GM21367 (cell line): ENCODE data around the gene SMARCA2.
A peak's percentile ranks its signal among the peaks of the same experiment; 100 is the strongest.

Source experiments
- ATAC-seq: cut with Tn5 transposase; IDR thresholded peaks from one replicate; pipeline ENCODE4 v1.9.1; 2021; ENCODE audit not compliant: unreplicated experiment

The SMARCA2 gene

GRCh38 chr9:2039294-2040180, 24.4 kb downstream of the SMARCA2 start:
- ATAC-seq = no peak

- no peak for ATAC-seq
These were observed 25.7 kb downstream of the SMARCA2 start for GRCh38 chr9:2040828-2041227.

- no peak for ATAC-seq
These were observed 26.6 kb downstream of the SMARCA2 start for GRCh38 chr9:2041736-2042135.

DNA sequence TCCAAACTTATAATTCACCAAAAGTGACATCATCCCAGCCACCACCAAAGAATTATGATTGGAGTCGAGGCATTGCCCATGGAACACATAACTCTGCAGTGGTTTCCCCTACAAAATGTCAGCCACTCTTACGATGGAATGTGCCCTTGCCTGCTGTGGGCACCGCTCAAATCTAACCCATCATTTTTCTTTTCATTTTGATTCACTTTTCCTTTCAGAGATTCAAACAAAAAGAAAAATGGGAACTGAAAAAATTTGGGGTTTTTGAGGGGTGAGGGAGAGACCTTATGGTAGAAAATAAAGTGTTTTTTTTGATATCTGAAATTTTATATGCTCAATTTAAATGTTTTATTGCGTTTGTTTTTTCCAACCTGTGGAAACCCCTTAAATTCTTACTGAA, 28.1 kb downstream of the SMARCA2 start:
- no peak for ATAC-seq

GRCh38 chr9:2043881-2044462, 28.8 kb downstream of the SMARCA2 start:
- no peak for ATAC-seq

- no peak for ATAC-seq
These were observed 32.1 kb downstream of the SMARCA2 start for GRCh38 chr9:2047144-2047671.

DNA sequence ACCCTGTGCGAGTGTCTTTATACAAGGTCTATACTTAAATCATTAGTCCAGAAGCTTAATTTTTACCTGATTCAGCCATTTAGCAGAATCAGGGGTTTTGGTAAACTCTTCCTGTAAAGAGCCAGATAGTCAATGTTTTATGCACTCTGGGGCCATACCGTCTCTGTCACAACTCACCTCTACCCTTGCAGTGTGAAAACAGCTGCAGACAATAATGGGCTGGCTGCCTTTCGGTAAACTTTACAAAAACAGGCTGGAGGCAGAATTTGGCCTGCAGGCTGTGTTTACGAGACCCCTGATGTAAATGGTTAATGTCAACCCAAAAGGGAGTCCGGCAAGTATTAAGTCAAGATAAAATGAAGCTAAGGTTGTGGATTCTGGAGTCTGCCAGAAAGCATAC, 32.8 kb downstream of the SMARCA2 start:
- no peak for ATAC-seq

GRCh38 chr9:2050236-2050635, 35.1 kb downstream of the SMARCA2 start:
- no peak for ATAC-seq

- peak; percentile 97 for ATAC-seq
These were observed 39.0 kb downstream of the SMARCA2 start for GRCh38 chr9:2053883-2054845.

DNA sequence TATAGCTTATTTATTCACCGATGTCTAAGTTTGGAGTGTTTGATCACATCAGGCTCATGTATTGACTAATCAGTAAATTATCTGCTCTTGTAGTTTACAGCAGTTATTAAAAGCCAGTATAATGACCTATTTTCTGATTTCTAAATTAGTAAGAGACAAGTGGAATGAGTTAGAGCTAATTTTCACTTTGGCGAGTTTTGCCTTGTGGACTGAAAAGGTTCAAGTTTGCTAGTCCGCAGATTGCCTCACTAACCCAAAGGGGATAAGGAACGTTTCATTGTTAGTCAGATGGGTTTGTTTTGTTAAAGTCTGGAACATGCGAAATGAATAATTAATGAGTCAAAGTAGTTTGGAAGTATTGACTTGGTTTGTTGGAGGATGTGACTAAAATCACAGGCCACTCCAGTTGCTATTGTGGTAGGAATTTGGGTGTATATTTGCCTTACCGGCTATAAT, 40.1 kb downstream of the SMARCA2 start:
- ATAC-seq = no peak

- ATAC-seq = no peak
These were observed 44.3 kb downstream of the SMARCA2 start for GRCh38 chr9:2059274-2059929.

- no peak for ATAC-seq
These were observed 45.3 kb downstream of the SMARCA2 start for GRCh38 chr9:2060424-2060823.

GRCh38 chr9:2065704-2066103, 50.6 kb downstream of the SMARCA2 start:
- ATAC-seq = no peak

DNA sequence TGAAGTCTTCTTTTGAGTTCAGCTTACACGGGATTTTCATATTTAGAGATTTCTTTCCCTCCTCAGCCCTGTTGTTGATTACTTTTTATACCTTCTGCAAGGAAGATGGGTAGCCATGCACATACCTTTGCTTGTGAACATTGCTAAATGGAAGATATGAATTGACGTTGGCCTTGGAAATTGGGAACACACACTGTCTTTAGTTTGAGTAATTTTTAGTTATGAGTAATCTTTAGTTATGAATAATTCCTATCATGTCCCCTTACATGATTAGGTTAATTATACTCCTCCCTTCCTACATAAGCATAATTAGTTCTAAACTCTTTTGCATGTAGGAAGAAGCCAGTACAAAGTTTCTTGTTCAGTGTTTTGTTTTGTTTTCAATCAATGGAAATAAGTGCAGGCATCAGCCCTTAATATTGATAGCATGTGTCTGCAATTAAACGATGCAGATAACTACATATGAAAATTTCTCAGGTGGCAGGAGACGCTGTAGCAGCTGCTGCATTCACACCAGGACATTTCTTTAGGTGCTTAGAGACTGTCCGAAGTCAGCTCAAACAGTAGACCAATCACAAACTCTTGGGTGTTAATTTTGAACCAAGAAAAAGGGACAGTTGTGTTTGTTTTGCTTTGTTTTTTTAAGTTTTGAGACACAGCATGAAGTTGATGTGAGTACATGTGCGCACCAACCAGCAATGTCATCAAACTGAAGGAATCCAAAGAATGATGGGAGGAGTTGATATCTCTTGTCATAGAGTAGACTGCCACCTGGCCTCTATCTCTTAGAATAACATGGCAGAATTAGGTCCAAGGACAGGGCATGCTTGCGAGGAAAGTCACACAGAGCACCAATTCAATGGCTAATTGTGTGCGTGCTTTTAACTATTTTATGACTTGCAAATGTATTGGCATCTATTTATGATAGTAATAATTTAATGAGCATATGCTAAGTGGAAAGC, 51.4 kb downstream of the SMARCA2 start:
- no peak for ATAC-seq

GRCh38 chr9:2072752-2073405, 57.7 kb downstream of the SMARCA2 start:
- peak; percentile 67 for ATAC-seq

GRCh38 chr9:2082772-2083171, 67.6 kb downstream of the SMARCA2 start:
- no peak for ATAC-seq

- ATAC-seq = no peak
These were observed 68.3 kb downstream of the SMARCA2 start for GRCh38 chr9:2083479-2083878.

- ATAC-seq = no peak
These were observed 70.6 kb downstream of the SMARCA2 start for GRCh38 chr9:2085716-2086115.

GRCh38 chr9:2086116-2086515, 71.0 kb downstream of the SMARCA2 start:
- no peak for ATAC-seq
